Astrocyte of the cerebellum (primary cell): ENCODE measurements around the gene PDE4B.

ENCODE experiments used
- DNase-seq: peaks from one replicate; pipeline ENCODE4 v3.0.0-alpha.2; 2011; ENCODE audit warnings: low read depth
- H3K4me3 ChIP-seq: 2 replicates; pipeline ENCODE4 v1.5.1; 2011; ENCODE audit warnings: mild to moderate bottlenecking, low read depth, low read length, moderate library complexity
- CTCF ChIP-seq: IDR thresholded peaks from 2 replicates; pipeline ENCODE4 v1.5.1; 2012; ENCODE audit warnings: low read length, low read depth, moderate library complexity, mild to moderate bottlenecking; ENCODE audit errors: missing control alignments
- in situ Hi-C: cut with HindIII; loops from 2 replicates; pipeline ENCODE4 v1.10.0; 2017; ENCODE audit warnings: low sequenced_read_pairs

The PDE4B gene

DNA sequence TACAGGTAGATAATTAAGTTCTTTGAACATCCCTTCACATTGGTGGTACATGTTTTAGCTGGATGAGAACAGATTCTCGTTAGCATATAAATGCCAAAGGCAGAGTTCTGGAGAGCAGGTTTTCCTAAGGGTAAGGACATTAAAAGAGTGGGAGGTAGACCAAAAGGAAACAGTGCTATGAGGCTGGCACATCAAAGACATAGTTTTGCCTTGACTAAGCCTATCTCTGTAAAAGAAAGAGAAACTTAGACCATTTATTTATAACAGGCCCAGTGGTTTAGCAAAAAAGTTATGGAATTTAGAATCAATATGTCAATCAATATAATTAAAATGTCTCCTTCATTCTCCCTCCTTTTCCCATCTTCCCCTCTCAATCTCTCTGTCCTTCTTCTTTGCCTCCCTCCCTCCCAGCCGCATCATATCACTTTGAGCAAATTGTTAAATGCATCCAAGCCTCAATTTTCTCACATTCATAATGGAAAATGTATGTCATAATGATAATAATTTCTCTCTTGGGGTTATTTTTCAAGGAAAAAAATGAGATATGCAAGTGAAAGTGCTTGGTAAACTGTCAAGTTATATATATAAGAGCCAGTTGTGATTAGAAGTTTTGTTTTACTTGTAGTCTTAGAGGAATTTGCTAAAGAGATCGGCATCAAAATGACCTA is 531.4 kb downstream of the PDE4B start:
- in situ Hi-C loops = no loop called here

DNA sequence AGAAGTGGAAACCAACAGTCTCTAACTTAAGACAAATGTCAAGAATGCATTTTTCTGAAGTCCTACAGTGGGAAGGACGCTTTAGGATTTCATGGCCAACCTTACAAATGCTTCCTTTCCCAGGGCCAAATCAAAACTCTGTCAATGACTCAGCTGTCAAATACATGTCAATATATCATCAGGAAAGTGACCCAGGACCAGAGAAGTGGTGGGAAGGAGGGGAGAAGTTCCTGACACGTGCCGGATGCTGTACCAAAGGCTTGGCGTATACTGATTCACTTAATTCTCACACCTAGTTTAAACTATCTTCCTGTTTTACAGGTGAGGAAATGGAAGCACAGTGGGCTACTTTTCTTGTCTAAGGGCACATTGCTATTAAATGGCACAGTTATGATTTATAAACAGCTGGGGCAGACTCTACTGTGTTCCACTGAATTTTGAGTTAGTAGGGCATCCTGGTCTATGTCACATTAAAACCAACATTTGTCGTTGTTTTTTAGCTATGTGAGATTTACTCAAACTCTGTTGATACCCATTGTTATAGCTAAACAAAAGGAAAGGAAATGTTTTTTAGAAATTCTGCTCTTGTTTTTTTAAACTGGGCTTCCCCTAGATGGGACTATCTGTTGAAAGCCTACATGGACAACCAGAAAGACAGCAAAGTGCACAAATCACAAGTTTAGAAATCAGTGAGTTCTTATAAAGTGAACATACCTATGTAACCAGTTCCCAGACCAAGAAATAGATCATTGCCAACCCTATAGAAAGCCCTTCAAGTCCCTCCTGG is 533.1 kb downstream of the PDE4B start:
- in situ Hi-C loops = no loop called here
- TF ChIP-seq CTCF = no peak
- H3K4me3 ChIP-seq = no peak overlapping the region
- no peak for DNase-seq

More for the DNA sequence above, 531.4 kb downstream of the PDE4B start:
- H3K4me3 ChIP-seq = no peak overlapping the region
- TF ChIP-seq CTCF = no peak
- DNase-seq = no peak

DNA sequence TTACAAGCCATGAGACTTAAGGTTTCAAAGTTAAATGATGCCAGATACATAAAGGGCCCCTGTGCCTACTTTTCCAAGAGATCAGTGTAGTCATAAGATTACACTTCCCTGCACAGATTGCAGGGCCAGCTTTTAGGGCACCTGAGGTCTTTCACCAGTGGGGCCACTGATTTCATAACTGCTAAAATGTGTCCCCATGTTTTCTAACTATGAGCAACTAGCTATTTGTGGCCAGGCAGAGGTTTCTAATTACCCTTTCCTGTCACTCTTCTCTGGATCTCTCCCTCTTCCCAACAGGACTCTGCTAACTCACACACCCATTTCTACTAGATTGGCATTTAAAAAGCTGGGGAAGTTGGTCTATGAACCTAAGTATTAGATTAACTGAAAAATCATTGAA is 534.2 kb downstream of the PDE4B start:
- in situ Hi-C loops = no loop called here
- no peak for DNase-seq
- no peak overlapping the region for H3K4me3 ChIP-seq
- TF ChIP-seq CTCF = no peak

DNA sequence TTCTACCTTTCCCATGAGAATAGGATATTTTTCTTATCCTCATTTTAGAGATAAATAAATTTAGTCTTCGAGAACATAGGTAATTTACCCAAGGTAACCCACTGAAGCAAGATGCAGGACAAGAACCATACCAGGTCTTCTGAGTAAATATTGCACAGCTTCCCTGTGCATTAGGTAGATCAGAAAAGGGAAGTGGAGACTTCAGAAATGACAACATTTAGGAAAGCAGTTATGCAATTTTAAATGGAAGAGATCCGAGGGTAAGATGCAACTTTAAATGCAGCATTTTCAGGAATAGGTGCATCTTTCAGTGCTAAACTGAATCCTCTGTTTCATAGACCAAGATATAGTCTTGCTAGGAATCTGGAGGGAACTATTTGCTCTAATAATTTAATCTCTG is 534.9 kb downstream of the PDE4B start:
- H3K4me3 ChIP-seq = no peak overlapping the region
- no peak for TF ChIP-seq CTCF
- in situ Hi-C loops = no loop called here
- DNase-seq = no peak

GRCh38 chr1:66328896-66329295 is 536.2 kb downstream of the PDE4B start:
- no peak for DNase-seq
- TF ChIP-seq CTCF = no peak
- no peak overlapping the region for H3K4me3 ChIP-seq
- in situ Hi-C loops = no loop called here

DNA sequence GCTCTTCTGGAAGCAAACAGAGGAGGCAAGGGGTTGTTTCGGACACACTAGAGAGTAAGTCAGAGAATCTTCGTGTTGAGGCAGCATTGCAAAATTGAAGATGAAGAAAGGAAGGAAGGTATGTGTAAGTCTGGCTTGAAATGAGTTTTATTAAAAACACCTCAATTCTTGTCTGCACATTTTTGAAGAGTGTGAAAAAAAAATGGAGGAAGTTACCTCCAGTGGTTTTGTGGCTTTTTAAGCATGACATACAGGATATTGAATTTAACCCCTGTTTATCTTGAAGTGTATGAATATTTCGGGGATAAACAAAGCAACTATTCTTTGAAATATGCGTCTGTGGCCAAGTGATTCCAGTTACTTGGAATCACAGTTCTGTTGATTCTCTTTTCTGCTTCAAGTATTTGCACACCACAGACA is 538.0 kb downstream of the PDE4B start:
- no peak for DNase-seq
- TF ChIP-seq CTCF = no peak
- in situ Hi-C loops = no loop called here
- no peak overlapping the region for H3K4me3 ChIP-seq
